Coronary artery (tissue), 2 donors: ENCODE data around the gene ATP23.

ENCODE experiments used
- DNase-seq: peaks from one replicate; pipeline ENCODE4 v3.0.0-alpha.2; 2017; ENCODE audit warnings: low spot score
- H3K27ac ChIP-seq, 2 donors: fragments of 200-600 bp; sonication (generic); one replicate each; pipeline ENCODE4 v1.5.1; 2016 to 2019
- H3K4me3 ChIP-seq: fragments of 200-600 bp; sonication (generic); 2 replicates; pipeline ENCODE4 v1.5.1; 2016; ENCODE audit warnings: mild to moderate bottlenecking, moderate library complexity
- TF ChIP-seq, protein P1 (sequence below): fragments of 200-600 bp; sonication (generic); IDR thresholded peaks from one replicate; pipeline ENCODE4 v1.5.1; 2019; ENCODE audit warnings: antibody characterized with exemption

Gene ATP23

DNA sequence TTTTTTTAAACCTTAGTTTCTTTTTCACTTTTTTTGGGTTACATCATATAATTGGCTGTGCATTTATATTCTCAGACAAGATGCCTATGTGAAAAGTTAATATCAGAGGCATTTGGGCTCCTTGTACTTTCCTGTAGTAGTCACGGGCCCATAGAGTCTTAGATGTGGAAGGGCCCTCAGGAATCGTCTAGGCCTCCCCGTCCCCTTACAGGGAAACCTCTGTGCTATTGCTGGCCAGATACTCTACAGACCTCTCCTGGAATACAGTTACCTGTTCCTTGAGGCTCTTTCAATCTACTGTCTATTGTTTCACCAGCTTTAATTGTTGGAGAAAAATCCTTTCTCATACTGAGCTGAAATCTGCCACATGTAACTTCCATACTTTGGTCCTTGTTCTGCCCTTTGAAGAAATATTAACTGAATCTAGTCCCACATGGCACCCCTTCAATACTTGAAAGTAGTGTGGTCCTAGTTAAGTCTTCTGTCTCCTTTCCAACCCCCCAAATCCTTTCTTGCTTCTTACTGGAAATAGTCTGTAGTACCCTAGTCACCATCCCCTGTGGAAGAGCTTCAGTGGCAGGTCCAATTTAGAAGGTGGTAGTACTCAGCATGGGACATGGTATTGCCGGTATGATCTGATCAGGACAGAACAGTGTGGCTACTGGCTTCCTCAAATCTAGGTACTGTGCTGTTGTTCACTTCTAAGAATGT, 3.1 kb downstream of the ATP23 start:
- TF ChIP-seq, protein P1, sequence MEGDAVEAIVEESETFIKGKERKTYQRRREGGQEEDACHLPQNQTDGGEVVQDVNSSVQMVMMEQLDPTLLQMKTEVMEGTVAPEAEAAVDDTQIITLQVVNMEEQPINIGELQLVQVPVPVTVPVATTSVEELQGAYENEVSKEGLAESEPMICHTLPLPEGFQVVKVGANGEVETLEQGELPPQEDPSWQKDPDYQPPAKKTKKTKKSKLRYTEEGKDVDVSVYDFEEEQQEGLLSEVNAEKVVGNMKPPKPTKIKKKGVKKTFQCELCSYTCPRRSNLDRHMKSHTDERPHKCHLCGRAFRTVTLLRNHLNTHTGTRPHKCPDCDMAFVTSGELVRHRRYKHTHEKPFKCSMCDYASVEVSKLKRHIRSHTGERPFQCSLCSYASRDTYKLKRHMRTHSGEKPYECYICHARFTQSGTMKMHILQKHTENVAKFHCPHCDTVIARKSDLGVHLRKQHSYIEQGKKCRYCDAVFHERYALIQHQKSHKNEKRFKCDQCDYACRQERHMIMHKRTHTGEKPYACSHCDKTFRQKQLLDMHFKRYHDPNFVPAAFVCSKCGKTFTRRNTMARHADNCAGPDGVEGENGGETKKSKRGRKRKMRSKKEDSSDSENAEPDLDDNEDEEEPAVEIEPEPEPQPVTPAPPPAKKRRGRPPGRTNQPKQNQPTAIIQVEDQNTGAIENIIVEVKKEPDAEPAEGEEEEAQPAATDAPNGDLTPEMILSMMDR: no peak
- Histone ChIP-seq H3K27ac (no peak overlapping the region), H3K4me3 (no peak overlapping the region)
- no peak for DNase-seq

DNA sequence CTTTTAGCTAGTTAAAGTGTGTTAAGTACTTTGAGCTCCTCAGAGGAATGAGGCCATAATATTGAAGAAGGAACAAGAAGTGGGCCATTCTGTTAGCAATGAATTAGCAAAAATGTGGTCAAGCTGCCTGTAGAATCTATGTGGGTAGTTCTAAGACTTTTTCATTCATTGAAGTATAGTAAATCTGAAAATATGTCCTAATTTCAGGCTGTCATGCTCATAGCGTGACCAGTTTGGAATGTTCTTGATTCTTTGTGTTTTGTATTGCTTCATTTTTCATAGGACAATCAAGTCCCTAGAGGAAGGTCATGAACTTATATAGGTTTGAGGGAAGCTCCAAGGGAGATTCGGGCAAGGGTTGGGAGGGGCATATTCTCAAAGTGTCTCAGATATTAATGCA, 11.4 kb downstream of the ATP23 start:
- DNase-seq: no peak

DNA sequence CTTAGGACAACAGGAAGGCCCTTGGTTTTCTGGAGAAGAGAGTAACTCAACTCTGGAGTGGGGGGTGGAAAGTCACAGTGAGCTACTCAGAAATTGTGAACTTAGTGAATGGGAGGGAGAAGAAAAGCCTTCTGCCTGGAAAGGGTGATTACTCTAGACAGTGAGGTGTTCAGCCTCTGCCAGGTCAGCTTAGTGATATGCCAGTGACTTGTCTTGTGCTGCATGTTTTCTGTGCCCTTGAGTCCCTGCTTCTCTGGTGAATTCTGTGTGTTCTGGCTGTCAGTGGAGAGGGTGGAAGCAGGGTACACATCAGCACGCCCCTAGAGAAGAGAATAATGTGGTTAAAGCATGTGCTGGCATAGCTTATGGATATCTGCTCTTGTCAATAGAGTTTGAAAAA, 13.4 kb downstream of the ATP23 start:
- no peak for DNase-seq
- H3K27ac ChIP-seq: no peak overlapping the region
- TF ChIP-seq, protein P1: no peak
- H3K4me3 ChIP-seq: no peak overlapping the region

More for the DNA sequence above, 11.4 kb downstream of the ATP23 start:
- no peak overlapping the region for H3K27ac ChIP-seq
- TF ChIP-seq, protein P1: no peak
- no peak overlapping the region for H3K4me3 ChIP-seq

DNA sequence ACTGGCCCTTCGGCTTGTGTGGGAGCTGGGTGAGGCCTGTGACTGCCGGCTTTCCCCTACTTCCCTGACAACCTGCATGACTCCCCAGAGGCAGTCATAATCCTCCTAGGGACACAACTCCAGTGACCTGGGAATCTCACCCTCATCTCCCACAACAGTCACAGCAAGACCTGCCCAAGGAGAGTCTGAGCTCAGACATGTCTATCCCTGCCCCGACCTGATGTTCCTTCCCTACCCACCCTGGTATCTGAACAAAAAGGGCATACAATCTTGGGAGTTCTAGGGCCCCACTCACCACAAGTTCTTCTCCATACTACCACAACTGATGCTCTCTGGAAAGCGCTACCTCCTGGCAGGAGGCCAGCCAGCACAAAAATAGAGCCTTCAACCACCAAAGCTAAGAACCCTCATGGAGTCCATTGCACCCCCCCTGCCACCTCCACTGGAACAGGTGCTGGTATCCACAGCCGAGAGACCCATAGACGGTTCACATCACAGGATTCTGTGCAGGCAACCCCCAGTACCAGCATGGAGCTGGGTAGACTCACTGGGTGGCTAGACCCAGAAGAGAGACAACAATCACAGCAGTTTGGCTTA, 16.8 kb downstream of the ATP23 start:
- TF ChIP-seq, protein P1: no peak
- DNase-seq: no peak
- no peak overlapping the region for H3K4me3 ChIP-seq
- H3K27ac ChIP-seq: no peak overlapping the region

DNA sequence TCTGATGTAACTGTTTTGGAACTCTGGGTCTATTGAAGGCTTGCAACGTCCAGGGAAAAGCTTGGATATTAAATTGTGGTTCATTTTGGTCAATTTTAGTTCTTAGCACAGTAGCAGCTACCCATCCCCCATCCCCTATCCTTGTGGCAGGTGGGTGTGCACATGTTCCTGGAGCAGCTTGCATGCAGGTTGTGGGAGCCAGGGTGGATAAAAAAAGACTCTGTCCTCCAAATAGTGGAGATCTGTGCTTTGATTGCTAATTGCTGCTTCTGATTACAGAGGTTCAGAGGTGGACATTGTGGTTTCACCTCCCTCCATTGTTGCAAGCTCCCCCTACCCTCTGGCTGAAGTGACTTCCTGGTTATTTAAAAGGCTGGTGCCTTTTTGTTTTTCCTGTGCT, 23.1 kb downstream of the ATP23 start:
- Histone ChIP-seq H3K4me3 (no peak overlapping the region), H3K27ac (no peak overlapping the region)
- TF ChIP-seq, protein P1: no peak
- no peak for DNase-seq

DNA sequence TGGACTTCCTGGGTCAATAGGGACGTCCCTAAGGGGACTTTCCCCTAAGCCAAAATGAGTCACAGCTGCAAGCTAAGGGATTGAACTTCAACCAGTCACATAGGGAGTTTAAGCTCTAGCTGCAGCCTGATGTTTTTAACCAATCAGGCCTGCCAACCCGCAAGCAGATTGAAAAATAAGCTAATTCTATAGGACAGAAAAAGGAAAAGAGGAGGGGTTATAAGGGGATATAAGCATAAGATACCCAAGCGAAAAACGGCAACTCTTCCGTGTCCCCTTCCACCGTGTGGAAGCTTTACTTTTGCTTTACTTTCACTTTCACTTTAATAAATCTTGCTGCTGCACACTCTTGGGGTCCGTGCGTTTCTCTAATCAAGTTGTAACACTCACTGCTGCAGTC, 24.4 kb downstream of the ATP23 start:
- no peak overlapping the region for H3K4me3 ChIP-seq
- H3K27ac ChIP-seq: no peak overlapping the region
- TF ChIP-seq, protein P1: no peak
- no peak for DNase-seq

DNA sequence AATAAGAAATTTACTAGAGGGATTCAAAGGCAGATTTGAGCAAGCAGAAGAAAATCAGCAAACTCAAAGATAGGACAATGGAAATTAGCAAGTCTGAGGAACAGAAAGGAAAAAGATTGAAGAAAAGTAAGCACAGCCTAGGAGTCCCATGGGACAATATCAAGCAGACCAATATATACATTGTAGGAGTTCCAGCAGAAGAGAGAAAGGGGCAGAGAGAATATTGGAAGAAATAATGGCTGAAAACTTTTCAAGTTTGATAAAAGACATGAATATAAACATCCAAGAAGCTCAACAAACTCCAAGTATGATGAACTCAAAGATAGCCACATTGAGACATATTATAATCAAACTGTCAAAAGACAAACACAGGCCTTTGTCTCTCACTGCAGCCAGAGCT, 25.2 kb downstream of the ATP23 start:
- TF ChIP-seq, protein P1: no peak
- Histone ChIP-seq H3K4me3 (no peak overlapping the region), H3K27ac (no peak overlapping the region)
- DNase-seq: no peak
